ENCODE results near the gene CD160. TPM values are rescaled to one million over a fixed set of nuclear protein-coding genes. Genes with fewer than 3 reads are reported as not detected.

CD160 gene
- total and polyA plus RNA-seq, 10 of the 15 experiments (the other 5 are each of a cell fraction or from before 2014, with no cell fraction given) = 0.06 to 1.1 (median 0.26) TPM; not detected in 5

- in situ Hi-C loops (cut with MboI) (no loop called here), intact Hi-C loops (cut with micrococcal nuclease; ENCODE audit: unreplicated experiment) (no loop called here)
- ChIA-PET SMC1A (ENCODE audit: uncharacterized antibody, unreplicated experiment) (no interaction called here), POLR2A (no interaction called here), RAD21 (ENCODE audit: unreplicated experiment) (no interaction called here), CTCF (interaction anchor here (1.6 kb wide), 1 partner anchor 271 kb away, joined by 3 read pairs; no protein-coding TSS in a partner anchor)
- Histone ChIP-seq H3K9me3 (replicated peaks; ENCODE audit: control insufficient read depth, insufficient read depth, low read length) (no peaks in the 10 kb centered on the region), H3K36me3 (ENCODE audit: control insufficient read depth in 2 of 2, insufficient read depth in 2 of 2, low read length in 1 of 2) (peaks cover 0 to 10% of the 10 kb centered on the region in 2 experiments; a peak in 2 of 4 replicates), H4K20me1 (ENCODE audit: control insufficient read depth, insufficient read depth) (no peaks in the 10 kb centered on the region), H3K4me2 (ENCODE audit: control insufficient read depth, insufficient read depth) (no peak overlapping the region), H3K27me3 (replicated peaks in 1 of 2; ENCODE audit: control insufficient read depth in 2 of 2, insufficient read depth in 2 of 2, low read length in 1 of 2) (no peaks in the 10 kb centered on the region), H3K27ac (ENCODE audit: control insufficient read depth, insufficient read depth) (no peak overlapping the region), H3K4me1 (ENCODE audit: control insufficient read depth, insufficient read depth, low read length) (no peaks in the 10 kb centered on the region), H3K4me3 (no peak overlapping the region), H3K79me2 (ENCODE audit: control insufficient read depth, insufficient read depth, low read length) (no peaks in the 10 kb centered on the region), H3K9ac (ENCODE audit: control insufficient read depth, insufficient read depth, low read length) (no peak overlapping the region), H2AFZ (ENCODE audit: control insufficient read depth, low read depth, low read length) (no peak overlapping the region)
- DNase-seq (ENCODE audit: low read depth, low spot score) (no peak), FAIRE-seq (no peak), ATAC-seq (no peak)
- no TSS peak for BruUV-seq (replicated peaks)
- 68% methylated on average over 4 of the region's 4 CpGs for WGBS (ENCODE audit: insufficient coverage, insufficient replicate concordance, low lambda C conversion rate, missing lambda C conversion rate)
- TF ChIP-seq STAT1 (conservative IDR thresholded peaks at IDR 0.05) (no peak), RBBP5 (conservative IDR thresholded peaks at IDR 0.05) (no peak), MTA2 (IDR thresholded peaks at IDR 0.05; ENCODE audit: low read depth) (no peak), MLLT1 (IDR thresholded peaks at IDR 0.05) (no peak), BHLHE40 (IDR thresholded peaks at IDR 0.05; ENCODE audit: borderline replicate concordance in 1 of 2, low read depth in 2 of 2, low read length in 1 of 2) (no peak), POU2F2 (IDR thresholded peaks at IDR 0.05; ENCODE audit: borderline replicate concordance, low read depth, low read length) (no peak), CBFB (IDR thresholded peaks at IDR 0.05; ENCODE audit: low read depth) (no peak), ZBTB11 (CRISPR knock-in tag; IDR thresholded peaks at IDR 0.05) (no peak), BACH1 (IDR thresholded peaks at IDR 0.05; ENCODE audit: borderline replicate concordance) (no peak), BCLAF1 (IDR thresholded peaks at IDR 0.05) (no peak), NR2F1 (conservative IDR thresholded peaks at IDR 0.05) (no peak), TCF3 (IDR thresholded peaks at IDR 0.05; ENCODE audit: borderline replicate concordance, insufficient read depth, low read depth, low read length) (no peak), NKRF (conservative IDR thresholded peaks at IDR 0.05) (no peak), CHD4 (IDR thresholded peaks at IDR 0.05) (no peak), ZBED1 (IDR thresholded peaks at IDR 0.05; ENCODE audit: borderline replicate concordance) (no peak), SPI1 (IDR thresholded peaks at IDR 0.05; ENCODE audit: borderline replicate concordance, insufficient read depth, low read depth, low read length) (no peak)
These were observed 21.0 kb downstream of the CD160 start for GRCh38 chr1:145740269-145740668.

All from GM12878 (cell line).